ENCODE measurements around the gene BANK1. TPM values are rescaled to one million over a fixed set of nuclear protein-coding genes. Genes with fewer than 3 reads are reported as not detected.

BANK1 gene
- total RNA-seq, 1 donor from 2014 or later, result 12.2 TPM

DNA sequence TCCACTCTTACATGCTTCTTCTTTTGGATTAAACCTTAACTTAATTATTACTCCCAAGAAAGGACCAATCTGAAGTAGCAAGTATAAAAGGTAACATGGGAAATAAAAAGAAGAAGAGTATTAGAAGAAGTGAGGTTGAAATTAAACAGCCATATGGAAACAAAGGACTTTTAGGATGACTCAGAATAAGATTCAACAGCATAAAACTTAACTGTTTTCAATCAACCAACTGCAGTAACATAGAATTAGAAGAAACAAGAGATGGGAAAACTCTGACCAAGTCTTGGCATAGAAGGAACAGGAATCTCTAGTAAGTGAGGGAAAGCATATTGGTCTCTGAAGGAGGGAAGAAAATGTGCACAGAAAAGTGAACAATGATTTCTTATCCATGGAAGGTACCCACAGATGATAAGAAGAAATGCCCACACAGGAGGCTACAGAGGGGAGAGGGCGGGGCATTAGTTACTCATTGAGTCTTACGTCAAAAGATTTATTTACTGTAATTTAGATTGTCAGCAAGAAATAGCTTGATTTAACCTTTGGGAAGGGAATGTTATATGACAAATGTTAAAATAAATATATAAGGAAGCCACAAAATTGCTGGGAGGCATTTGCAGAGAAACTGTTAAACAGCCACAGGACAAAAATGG lies 177.3 kb downstream of the BANK1 start:
- DNase-seq (no peak), ATAC-seq (no peak)
- Histone ChIP-seq H3K27me3 (ENCODE audit: low read depth) (no peaks in the 10 kb centered on the region), H3K4me1 (no peaks in the 10 kb centered on the region), H3K27ac (no peak overlapping the region), H3K36me3 (no peaks in the 10 kb centered on the region), H3K9me3 (no peaks in the 10 kb centered on the region), H3K4me3 (no peak overlapping the region)
- TF ChIP-seq, protein P1, sequence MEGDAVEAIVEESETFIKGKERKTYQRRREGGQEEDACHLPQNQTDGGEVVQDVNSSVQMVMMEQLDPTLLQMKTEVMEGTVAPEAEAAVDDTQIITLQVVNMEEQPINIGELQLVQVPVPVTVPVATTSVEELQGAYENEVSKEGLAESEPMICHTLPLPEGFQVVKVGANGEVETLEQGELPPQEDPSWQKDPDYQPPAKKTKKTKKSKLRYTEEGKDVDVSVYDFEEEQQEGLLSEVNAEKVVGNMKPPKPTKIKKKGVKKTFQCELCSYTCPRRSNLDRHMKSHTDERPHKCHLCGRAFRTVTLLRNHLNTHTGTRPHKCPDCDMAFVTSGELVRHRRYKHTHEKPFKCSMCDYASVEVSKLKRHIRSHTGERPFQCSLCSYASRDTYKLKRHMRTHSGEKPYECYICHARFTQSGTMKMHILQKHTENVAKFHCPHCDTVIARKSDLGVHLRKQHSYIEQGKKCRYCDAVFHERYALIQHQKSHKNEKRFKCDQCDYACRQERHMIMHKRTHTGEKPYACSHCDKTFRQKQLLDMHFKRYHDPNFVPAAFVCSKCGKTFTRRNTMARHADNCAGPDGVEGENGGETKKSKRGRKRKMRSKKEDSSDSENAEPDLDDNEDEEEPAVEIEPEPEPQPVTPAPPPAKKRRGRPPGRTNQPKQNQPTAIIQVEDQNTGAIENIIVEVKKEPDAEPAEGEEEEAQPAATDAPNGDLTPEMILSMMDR (IDR thresholded peaks at IDR 0.05), result no peak
- intact Hi-C loops (cut with DNase I), result no loop called here

DNA sequence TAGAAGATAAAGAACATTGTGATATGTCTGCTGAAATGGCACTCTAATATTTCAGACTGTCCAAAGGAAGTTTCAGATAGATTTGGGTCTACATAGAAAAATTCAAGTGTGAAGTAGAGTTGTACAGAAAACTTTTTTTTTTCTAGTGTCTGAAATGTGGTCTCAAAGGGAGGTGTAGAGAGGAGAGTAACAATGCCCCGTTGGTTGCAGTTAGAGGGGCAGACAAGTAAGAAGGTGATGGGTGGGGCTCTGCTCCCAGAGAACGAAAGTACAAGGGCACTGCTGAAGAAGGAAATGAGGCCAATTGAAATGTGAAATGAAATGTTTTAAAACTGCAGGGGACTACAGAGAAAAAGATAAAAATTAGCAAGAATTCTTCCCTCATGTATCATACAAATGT lies 177.8 kb downstream of the BANK1 start:
- Histone ChIP-seq H3K4me1 (no peaks in the 10 kb centered on the region), H3K27me3 (ENCODE audit: low read depth) (no peaks in the 10 kb centered on the region), H3K9me3 (no peaks in the 10 kb centered on the region), H3K36me3 (no peaks in the 10 kb centered on the region), H3K4me3 (no peak overlapping the region), H3K27ac (no peak overlapping the region)
- TF ChIP-seq, protein P1 (IDR thresholded peaks at IDR 0.05), result no peak
- ATAC-seq (no peak), DNase-seq (no peak)
- intact Hi-C loops (cut with DNase I), result no loop called here

DNA sequence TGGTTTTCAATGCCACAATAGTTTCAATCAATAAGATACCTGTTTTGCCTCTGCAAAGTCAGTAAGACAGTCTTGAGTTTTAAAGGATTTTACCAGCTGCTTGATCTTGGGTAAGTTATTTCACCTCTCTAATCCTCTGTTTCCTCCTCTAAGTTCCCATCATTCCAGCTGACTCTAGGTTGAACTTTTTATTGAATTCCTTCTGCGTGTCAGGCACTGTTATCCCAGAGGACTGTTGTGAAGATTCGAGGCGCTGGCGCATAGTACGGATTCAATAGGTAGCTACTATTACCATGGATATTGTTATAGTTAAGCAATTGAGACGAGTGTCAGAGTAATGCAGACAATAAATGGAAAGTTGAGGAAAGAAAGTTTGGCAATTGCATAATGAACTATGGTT lies 179.4 kb downstream of the BANK1 start:
- Histone ChIP-seq H3K36me3 (no peaks in the 10 kb centered on the region), H3K27me3 (ENCODE audit: low read depth) (no peaks in the 10 kb centered on the region), H3K4me1 (no peaks in the 10 kb centered on the region), H3K27ac (no peak overlapping the region), H3K9me3 (no peaks in the 10 kb centered on the region), H3K4me3 (no peak overlapping the region)
- no peak for ATAC-seq
- TF ChIP-seq, protein P1 (IDR thresholded peaks at IDR 0.05), result no peak
- no peak for DNase-seq
- intact Hi-C loops (cut with DNase I), result no loop called here

DNA sequence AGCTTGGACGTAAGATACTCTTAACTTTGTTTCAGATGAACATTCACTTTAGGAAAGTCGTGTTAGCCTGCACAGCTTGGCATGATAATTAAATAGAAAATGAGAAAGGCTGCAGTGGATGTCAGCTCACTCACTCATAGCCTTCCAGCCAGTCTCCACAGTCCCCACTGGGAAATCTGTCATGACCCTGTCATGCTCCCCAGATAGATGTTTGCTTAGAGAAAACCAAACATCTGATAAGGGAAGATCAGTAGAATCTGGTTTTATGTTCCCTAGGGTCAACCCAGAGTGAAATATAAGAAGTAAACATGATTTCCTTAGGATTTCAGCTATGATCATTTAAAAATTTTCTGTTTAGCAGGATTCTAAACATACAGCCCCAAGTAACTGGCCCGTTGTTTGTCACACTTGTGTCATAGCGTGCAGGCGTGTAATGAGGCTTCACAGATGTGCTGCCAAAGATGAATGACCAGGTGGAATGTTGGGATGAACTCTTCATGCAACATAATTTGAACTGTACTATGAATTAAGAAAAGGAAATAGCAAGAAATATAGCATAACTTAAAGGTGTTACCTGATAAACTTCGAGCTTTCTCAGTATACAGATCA lies 180.1 kb downstream of the BANK1 start:
- Histone ChIP-seq H3K4me3 (no peak overlapping the region), H3K27ac (no peak overlapping the region), H3K4me1 (no peaks in the 10 kb centered on the region), H3K27me3 (ENCODE audit: low read depth) (no peaks in the 10 kb centered on the region), H3K9me3 (no peaks in the 10 kb centered on the region), H3K36me3 (no peaks in the 10 kb centered on the region)
- ATAC-seq (no peak), DNase-seq (no peak)
- TF ChIP-seq, protein P1 (IDR thresholded peaks at IDR 0.05), result no peak
- intact Hi-C loops (cut with DNase I), result no loop called here

DNA sequence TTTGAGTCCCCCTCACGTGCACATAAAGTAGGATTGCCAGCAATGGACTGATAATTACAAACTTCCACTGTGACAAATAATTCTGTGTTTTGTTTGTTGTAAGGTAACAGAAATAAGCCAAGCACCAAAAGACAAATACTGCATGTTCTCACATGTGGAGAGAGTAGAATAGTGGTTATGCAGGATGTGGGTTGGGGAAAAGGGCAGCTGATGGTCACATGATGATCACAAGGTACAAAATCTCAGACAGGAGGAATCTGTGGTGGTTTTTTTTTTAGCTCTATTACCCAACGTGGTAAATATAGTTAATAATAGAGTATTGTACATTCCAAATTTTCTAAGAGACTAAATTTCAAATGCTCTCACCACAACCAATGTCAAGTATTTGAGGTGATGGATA lies 182.3 kb downstream of the BANK1 start:
- H3K4me1 ChIP-seq, result no peaks in the 10 kb centered on the region
- ATAC-seq (no peak), DNase-seq (no peak)
- H3K27ac ChIP-seq, result no peak overlapping the region
- intact Hi-C loops (cut with DNase I), result no loop called here
- TF ChIP-seq, protein P1 (IDR thresholded peaks at IDR 0.05), result no peak
- H3K4me3 ChIP-seq, result no peak overlapping the region
- H3K9me3 ChIP-seq, result no peaks in the 10 kb centered on the region
- no peaks in the 10 kb centered on the region for H3K27me3 ChIP-seq (ENCODE audit: low read depth)
- no peaks in the 10 kb centered on the region for H3K36me3 ChIP-seq
